HEK293 (cell line): ENCODE measurements around the gene NTN4.

Experiments
- CTCF ChIA-PET: fragments of 350-600 bp; formaldehyde crosslinking; extraction: SDS; loops from one replicate; lab custom pipeline; 2021; ENCODE audit warnings: antibody characterized with exemption; lab: Yijun Ruan, JAX
- POLR2A ChIA-PET: fragments of 300-600 bp; formaldehyde crosslinking; extraction: SDS; loops from one replicate; lab custom pipeline; 2020; ENCODE audit warnings: antibody characterized with exemption, inconsistent platforms; lab: Yijun Ruan, JAX
- H3K27ac ChIP-seq: fragments of 200-500 bp; sonication (Bioruptor generic); 2 replicates; pipeline ENCODE4 v1.5.1; 2014; ENCODE audit warnings: low read depth, low read length, control low read depth, inconsistent platforms; ENCODE audit errors: extremely low read depth
- H3K36me3 ChIP-seq, 2 experiments: fragments of 200-500 bp in 1 of 2; sonication (Bioruptor generic) in 1 of 2; 1 replicate in 1 of 2; 2 replicates in 1 of 2; pipeline ENCODE4 v1.5.1; 2014 to 2017; ENCODE audit warnings: inconsistent platforms in 2 of 2, low read length in 2 of 2; ENCODE audit not compliant: control insufficient read depth in 2 of 2, insufficient read depth in 1 of 2
- H3K4me1 ChIP-seq: fragments of 200-500 bp; sonication (Bioruptor generic); 2 replicates; pipeline ENCODE4 v1.5.1; 2014; ENCODE audit warnings: mild to moderate bottlenecking, low read length, inconsistent platforms; ENCODE audit not compliant: control insufficient read depth, insufficient read depth
- H3K4me3 ChIP-seq: 2 replicates; pipeline ENCODE4 v1.5.1; 2011; ENCODE audit warnings: low read depth, mild to moderate bottlenecking, control low read depth, low read length, moderate library complexity
- H3K9me3 ChIP-seq: fragments of 200-500 bp; sonication (Bioruptor generic); 2 replicates; pipeline ENCODE4 v1.5.1; 2014; ENCODE audit warnings: low read depth, low read length, inconsistent platforms; ENCODE audit not compliant: control insufficient read depth, insufficient read depth
- SALL2 ChIP-seq: fragments of 450-650 bp; formaldehyde crosslinking; IDR thresholded peaks from 2 replicates; pipeline ENCODE4 v1.5.0; 2017; ENCODE audit warnings: missing biosample characterization, mild to moderate bottlenecking, missing genetic modification characterization, borderline replicate concordance
- SETDB1 ChIP-seq: IDR thresholded peaks from one replicate; pipeline ENCODE4 v1.6.1; 2017; ENCODE audit warnings: mild to moderate bottlenecking, low read length, moderate library complexity, mixed read lengths; ENCODE audit not compliant: insufficient read length
- ZBTB1 ChIP-seq: fragments of 450-650 bp; formaldehyde crosslinking; IDR thresholded peaks from 2 replicates; pipeline ENCODE4 v1.5.1; 2016; ENCODE audit warnings: missing biosample characterization, missing genetic modification characterization
- ZFP37 ChIP-seq: fragments of 450-650 bp; formaldehyde crosslinking; IDR thresholded peaks from 2 replicates; pipeline ENCODE4 v1.5.1; 2016; ENCODE audit warnings: missing biosample characterization, missing genetic modification characterization
- ZNF133 ChIP-seq: fragments of 450-650 bp; formaldehyde crosslinking; IDR thresholded peaks from 2 replicates; pipeline ENCODE4 v1.5.1; 2016; ENCODE audit warnings: missing biosample characterization, missing genetic modification characterization
- ZNF23 ChIP-seq: fragments of 450-650 bp; formaldehyde crosslinking; IDR thresholded peaks from 2 replicates; pipeline ENCODE4 v1.5.1; 2016; ENCODE audit warnings: missing biosample characterization, missing genetic modification characterization, borderline replicate concordance
- ZNF311 ChIP-seq: fragments of 450-650 bp; formaldehyde crosslinking; IDR thresholded peaks from 2 replicates; pipeline ENCODE4 v1.5.1; 2017; ENCODE audit warnings: missing biosample characterization, missing genetic modification characterization, borderline replicate concordance
- ZNF341 ChIP-seq: fragments of 450-650 bp; formaldehyde crosslinking; IDR thresholded peaks from 2 replicates; pipeline ENCODE4; 2016; ENCODE audit warnings: low read depth, missing biosample characterization, missing genetic modification characterization
- ZNF350 ChIP-seq: fragments of 450-650 bp; formaldehyde crosslinking; IDR thresholded peaks from 2 replicates; pipeline ENCODE4 v1.5.0; 2017; ENCODE audit warnings: missing biosample characterization, mild to moderate bottlenecking, missing genetic modification characterization
- ZNF394 ChIP-seq: fragments of 450-650 bp; formaldehyde crosslinking; IDR thresholded peaks from 2 replicates; pipeline ENCODE4 v1.5.1; 2016; ENCODE audit warnings: missing biosample characterization, missing genetic modification characterization, mild to moderate bottlenecking, moderate library complexity, borderline replicate concordance
- ZNF549 ChIP-seq: fragments of 450-650 bp; IDR thresholded peaks from 2 replicates; pipeline ENCODE4 v1.5.1; 2018; ENCODE audit warnings: missing biosample characterization, missing genetic modification characterization, mild to moderate bottlenecking, inconsistent platforms, moderate library complexity
- ZNF629 ChIP-seq: fragments of 450-650 bp; formaldehyde crosslinking; IDR thresholded peaks from 2 replicates; pipeline ENCODE4 v1.5.1; 2017; ENCODE audit warnings: missing biosample characterization, missing genetic modification characterization
- ZNF76 ChIP-seq: fragments of 450-650 bp; formaldehyde crosslinking; IDR thresholded peaks from 2 replicates; pipeline ENCODE4; 2016; ENCODE audit warnings: low read depth, missing biosample characterization, missing genetic modification characterization, borderline replicate concordance
- ZNF777 ChIP-seq: fragments of 450-650 bp; formaldehyde crosslinking; IDR thresholded peaks from 2 replicates; pipeline ENCODE4 v1.5.1; 2017; ENCODE audit warnings: missing biosample characterization, missing genetic modification characterization, borderline replicate concordance
- ZSCAN16 ChIP-seq: fragments of 450-650 bp; formaldehyde crosslinking; IDR thresholded peaks from 2 replicates; pipeline ENCODE4 v1.5.1; 2016; ENCODE audit warnings: missing biosample characterization, missing genetic modification characterization
- TF ChIP-seq, protein P1 (sequence below): IDR thresholded peaks from 2 replicates; pipeline ENCODE4 v1.6.1; 2011; ENCODE audit warnings: mild to moderate bottlenecking, low read depth, low read length, borderline replicate concordance
- TF ChIP-seq, protein P2 (sequence below): fragments of 450-650 bp; formaldehyde crosslinking; IDR thresholded peaks from 2 replicates; pipeline ENCODE4 v1.5.1; 2017; ENCODE audit warnings: missing biosample characterization, missing genetic modification characterization
- TF ChIP-seq, protein P3 (sequence below): fragments of 450-650 bp; formaldehyde crosslinking; IDR thresholded peaks from 2 replicates; pipeline ENCODE4 v1.5.1; 2016; ENCODE audit warnings: missing biosample characterization, missing genetic modification characterization
- TF ChIP-seq, protein P4 (sequence below): fragments of 450-650 bp; formaldehyde crosslinking; IDR thresholded peaks from 2 replicates; pipeline ENCODE4 v1.5.1; 2016; ENCODE audit warnings: missing biosample characterization, missing genetic modification characterization
- TF ChIP-seq, protein P5 (sequence below): fragments of 450-650 bp; formaldehyde crosslinking; IDR thresholded peaks from 2 replicates; pipeline ENCODE4 v1.5.1; 2017; ENCODE audit warnings: missing biosample characterization, missing genetic modification characterization
- TF ChIP-seq, protein P6 (sequence below): fragments of 450-650 bp; formaldehyde crosslinking; IDR thresholded peaks from 2 replicates; pipeline ENCODE4 v1.5.1; 2016; ENCODE audit warnings: missing biosample characterization, missing genetic modification characterization

The NTN4 gene

DNA sequence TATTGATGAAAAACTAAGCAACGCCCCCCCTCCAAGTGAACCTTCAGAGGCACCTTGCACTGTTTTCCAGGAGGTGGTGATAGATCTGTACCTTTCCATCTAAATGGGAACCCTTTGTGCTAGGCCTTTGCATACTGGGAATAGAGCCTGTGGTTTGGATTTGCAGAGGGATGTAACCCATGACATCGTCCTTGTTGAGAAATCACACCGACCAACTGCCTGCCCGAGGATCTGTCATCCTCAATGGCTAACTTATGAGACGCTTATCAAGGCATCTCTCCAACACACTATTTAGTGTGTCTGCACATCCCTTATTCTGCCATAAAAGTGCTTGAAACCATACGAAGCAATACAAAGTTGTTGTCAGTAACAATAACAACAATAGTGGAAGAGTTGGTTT is 22.9 kb downstream of the NTN4 start:
- no peaks in the 10 kb centered on the region for H3K9me3 ChIP-seq
- CTCF ChIA-PET, result interaction anchor here (0.6 to 2.1 kb wide), 3 partner anchors 19 to 82 kb away, joined by 3 to 5 read pairs (median 4); no protein-coding TSS in a partner anchor
- POLR2A ChIA-PET, result no interaction called here
- no peak overlapping the region for H3K4me3 ChIP-seq
- no peak for TF ChIP-seq ZBTB1 (tag by site-specific recombination)
- TF ChIP-seq, protein P1, sequence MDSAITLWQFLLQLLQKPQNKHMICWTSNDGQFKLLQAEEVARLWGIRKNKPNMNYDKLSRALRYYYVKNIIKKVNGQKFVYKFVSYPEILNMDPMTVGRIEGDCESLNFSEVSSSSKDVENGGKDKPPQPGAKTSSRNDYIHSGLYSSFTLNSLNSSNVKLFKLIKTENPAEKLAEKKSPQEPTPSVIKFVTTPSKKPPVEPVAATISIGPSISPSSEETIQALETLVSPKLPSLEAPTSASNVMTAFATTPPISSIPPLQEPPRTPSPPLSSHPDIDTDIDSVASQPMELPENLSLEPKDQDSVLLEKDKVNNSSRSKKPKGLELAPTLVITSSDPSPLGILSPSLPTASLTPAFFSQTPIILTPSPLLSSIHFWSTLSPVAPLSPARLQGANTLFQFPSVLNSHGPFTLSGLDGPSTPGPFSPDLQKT, result no peak
- TF ChIP-seq, protein P2, sequence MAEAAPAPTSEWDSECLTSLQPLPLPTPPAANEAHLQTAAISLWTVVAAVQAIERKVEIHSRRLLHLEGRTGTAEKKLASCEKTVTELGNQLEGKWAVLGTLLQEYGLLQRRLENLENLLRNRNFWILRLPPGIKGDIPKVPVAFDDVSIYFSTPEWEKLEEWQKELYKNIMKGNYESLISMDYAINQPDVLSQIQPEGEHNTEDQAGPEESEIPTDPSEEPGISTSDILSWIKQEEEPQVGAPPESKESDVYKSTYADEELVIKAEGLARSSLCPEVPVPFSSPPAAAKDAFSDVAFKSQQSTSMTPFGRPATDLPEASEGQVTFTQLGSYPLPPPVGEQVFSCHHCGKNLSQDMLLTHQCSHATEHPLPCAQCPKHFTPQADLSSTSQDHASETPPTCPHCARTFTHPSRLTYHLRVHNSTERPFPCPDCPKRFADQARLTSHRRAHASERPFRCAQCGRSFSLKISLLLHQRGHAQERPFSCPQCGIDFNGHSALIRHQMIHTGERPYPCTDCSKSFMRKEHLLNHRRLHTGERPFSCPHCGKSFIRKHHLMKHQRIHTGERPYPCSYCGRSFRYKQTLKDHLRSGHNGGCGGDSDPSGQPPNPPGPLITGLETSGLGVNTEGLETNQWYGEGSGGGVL (tag by site-specific recombination), result no peak
- no peak for TF ChIP-seq ZNF311 (tag by site-specific recombination)
- no peak for TF ChIP-seq ZNF777 (tag by site-specific recombination)
- no peak for TF ChIP-seq SETDB1
- TF ChIP-seq, protein P3, sequence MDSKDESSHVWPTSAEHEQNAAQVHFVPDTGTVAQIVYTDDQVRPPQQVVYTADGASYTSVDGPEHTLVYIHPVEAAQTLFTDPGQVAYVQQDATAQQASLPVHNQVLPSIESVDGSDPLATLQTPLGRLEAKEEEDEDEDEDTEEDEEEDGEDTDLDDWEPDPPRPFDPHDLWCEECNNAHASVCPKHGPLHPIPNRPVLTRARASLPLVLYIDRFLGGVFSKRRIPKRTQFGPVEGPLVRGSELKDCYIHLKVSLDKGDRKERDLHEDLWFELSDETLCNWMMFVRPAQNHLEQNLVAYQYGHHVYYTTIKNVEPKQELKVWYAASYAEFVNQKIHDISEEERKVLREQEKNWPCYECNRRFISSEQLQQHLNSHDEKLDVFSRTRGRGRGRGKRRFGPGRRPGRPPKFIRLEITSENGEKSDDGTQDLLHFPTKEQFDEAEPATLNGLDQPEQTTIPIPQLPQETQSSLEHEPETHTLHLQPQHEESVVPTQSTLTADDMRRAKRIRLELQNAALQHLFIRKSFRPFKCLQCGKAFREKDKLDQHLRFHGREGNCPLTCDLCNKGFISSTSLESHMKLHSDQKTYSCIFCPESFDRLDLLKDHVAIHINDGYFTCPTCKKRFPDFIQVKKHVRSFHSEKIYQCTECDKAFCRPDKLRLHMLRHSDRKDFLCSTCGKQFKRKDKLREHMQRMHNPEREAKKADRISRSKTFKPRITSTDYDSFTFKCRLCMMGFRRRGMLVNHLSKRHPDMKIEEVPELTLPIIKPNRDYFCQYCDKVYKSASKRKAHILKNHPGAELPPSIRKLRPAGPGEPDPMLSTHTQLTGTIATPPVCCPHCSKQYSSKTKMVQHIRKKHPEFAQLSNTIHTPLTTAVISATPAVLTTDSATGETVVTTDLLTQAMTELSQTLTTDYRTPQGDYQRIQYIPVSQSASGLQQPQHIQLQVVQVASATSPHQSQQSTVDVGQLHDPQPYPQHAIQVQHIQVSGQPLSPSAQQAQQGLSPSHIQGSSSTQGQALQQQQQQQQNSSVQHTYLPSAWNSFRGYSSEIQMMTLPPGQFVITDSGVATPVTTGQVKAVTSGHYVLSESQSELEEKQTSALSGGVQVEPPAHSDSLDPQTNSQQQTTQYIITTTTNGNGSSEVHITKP (tag by site-specific recombination), result no peak
- no peak for TF ChIP-seq ZNF23 (tag by site-specific recombination)
- no peak overlapping the region for H3K27ac ChIP-seq
- no peaks in the 10 kb centered on the region for H3K4me1 ChIP-seq
- H3K36me3 ChIP-seq, result no peaks in the 10 kb centered on the region

DNA sequence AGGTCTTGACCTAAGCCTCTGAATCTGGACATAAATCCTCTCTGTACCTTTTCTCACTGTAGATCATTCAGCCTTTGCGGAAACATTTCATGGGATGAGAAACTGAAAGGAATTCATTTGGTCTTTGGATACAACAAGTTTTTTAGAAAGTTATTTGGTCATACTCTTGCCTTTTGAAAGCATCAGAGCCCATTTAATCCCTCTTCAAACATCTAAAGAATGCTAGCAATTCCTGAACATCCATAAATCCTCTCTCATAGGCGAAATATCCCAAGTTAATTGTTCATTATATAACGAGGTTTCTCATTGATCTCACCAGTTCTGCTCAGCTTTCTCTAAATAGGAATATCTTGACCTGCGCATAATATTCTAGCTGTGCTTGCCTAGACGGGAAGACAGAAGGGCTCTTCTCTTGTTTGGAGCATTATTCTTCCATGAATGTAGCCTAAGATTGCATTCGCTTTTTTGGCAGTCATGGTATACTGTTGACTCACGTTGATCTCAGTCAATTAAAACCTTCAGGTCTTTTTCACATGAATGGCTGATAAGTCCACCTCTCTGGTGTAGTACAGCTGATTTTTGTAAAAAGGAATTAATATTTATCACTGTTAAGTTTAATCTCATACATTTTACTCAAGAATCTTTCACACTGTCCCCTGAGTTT is 24.1 kb downstream of the NTN4 start:
- H3K27ac ChIP-seq, result no peak overlapping the region
- H3K9me3 ChIP-seq, result no peaks in the 10 kb centered on the region
- no peaks in the 10 kb centered on the region for H3K36me3 ChIP-seq
- no peak for TF ChIP-seq ZNF341
- no peak for TF ChIP-seq SETDB1
- no peak for TF ChIP-seq ZNF549 (tag by site-specific recombination)
- no peak for TF ChIP-seq ZNF350 (tag by site-specific recombination)
- TF ChIP-seq ZNF133 (tag by site-specific recombination), result no peak
- no peak for TF ChIP-seq ZNF76
- TF ChIP-seq, protein P4, sequence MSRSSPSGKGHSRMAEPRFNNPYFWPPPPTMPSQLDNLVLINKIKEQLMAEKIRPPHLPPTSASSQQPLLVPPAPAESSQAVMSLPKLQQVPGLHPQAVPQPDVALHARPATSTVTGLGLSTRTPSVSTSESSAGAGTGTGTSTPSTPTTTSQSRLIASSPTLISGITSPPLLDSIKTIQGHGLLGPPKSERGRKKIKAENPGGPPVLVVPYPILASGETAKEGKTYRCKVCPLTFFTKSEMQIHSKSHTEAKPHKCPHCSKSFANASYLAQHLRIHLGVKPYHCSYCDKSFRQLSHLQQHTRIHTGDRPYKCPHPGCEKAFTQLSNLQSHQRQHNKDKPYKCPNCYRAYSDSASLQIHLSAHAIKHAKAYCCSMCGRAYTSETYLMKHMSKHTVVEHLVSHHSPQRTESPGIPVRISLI (tag by site-specific recombination), result no peak
- no peak for TF ChIP-seq SALL2 (tag by site-specific recombination)
- no peak for TF ChIP-seq ZNF394
- TF ChIP-seq ZSCAN16, result no peak
- no peak for TF ChIP-seq ZNF629 (tag by site-specific recombination)
- TF ChIP-seq, protein P5, sequence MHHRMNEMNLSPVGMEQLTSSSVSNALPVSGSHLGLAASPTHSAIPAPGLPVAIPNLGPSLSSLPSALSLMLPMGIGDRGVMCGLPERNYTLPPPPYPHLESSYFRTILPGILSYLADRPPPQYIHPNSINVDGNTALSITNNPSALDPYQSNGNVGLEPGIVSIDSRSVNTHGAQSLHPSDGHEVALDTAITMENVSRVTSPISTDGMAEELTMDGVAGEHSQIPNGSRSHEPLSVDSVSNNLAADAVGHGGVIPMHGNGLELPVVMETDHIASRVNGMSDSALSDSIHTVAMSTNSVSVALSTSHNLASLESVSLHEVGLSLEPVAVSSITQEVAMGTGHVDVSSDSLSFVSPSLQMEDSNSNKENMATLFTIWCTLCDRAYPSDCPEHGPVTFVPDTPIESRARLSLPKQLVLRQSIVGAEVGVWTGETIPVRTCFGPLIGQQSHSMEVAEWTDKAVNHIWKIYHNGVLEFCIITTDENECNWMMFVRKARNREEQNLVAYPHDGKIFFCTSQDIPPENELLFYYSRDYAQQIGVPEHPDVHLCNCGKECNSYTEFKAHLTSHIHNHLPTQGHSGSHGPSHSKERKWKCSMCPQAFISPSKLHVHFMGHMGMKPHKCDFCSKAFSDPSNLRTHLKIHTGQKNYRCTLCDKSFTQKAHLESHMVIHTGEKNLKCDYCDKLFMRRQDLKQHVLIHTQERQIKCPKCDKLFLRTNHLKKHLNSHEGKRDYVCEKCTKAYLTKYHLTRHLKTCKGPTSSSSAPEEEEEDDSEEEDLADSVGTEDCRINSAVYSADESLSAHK, result no peak
- TF ChIP-seq, protein P6, sequence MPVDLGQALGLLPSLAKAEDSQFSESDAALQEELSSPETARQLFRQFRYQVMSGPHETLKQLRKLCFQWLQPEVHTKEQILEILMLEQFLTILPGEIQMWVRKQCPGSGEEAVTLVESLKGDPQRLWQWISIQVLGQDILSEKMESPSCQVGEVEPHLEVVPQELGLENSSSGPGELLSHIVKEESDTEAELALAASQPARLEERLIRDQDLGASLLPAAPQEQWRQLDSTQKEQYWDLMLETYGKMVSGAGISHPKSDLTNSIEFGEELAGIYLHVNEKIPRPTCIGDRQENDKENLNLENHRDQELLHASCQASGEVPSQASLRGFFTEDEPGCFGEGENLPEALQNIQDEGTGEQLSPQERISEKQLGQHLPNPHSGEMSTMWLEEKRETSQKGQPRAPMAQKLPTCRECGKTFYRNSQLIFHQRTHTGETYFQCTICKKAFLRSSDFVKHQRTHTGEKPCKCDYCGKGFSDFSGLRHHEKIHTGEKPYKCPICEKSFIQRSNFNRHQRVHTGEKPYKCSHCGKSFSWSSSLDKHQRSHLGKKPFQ (tag by site-specific recombination), result no peak
- TF ChIP-seq ZFP37, result no peak
- CTCF ChIA-PET, result interaction anchor here (2.1 kb wide), 1 partner anchor 20 kb away, joined by 5 read pairs; no protein-coding TSS in a partner anchor
- POLR2A ChIA-PET, result no interaction called here
- H3K4me1 ChIP-seq, result no peaks in the 10 kb centered on the region
- no peak overlapping the region for H3K4me3 ChIP-seq
